ENCODE data around the gene DGAT2L6.
"Not testable (repeated sequence)": the region's sequence is repeated elsewhere in the genome, so short reads cannot be mapped to it uniquely, and the experiment has no call there.

DGAT2L6 gene

DNA sequence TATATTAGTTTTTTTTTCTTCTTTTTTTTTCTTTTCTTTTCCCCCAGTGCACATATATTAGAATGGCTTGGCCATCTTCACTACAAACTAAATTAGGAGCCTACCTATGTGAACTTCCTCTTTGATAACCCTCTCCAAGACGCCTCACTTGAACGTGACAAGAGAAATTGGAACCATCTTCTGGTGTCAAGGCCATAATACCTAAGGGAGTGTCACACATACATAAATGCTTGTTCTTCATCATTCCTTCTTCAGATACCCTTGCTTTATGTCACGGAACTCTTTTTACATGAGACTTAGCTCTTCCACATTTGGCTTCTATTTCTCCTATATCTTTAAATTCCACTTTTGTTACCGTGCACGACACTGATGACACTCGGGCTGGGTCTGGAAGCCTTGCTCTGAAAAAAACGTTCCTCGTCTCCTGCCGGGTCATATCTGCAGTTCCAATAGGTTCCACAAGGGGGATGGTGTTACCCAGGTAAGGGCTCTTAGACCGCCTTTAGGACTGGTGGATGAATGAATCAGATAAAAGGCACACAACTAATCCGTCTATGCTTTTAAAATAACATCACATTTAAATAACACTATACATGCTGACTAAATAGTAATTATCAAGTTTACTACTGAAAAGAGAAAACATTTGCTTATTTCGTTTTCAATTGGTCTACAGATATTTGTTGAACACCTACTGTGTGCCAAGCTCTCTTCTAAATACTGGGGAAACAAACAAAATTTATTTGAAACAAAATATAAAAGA lies 19.9 kb downstream of the DGAT2L6 start:
- peak; percentile 37 for DNase-seq

DNA sequence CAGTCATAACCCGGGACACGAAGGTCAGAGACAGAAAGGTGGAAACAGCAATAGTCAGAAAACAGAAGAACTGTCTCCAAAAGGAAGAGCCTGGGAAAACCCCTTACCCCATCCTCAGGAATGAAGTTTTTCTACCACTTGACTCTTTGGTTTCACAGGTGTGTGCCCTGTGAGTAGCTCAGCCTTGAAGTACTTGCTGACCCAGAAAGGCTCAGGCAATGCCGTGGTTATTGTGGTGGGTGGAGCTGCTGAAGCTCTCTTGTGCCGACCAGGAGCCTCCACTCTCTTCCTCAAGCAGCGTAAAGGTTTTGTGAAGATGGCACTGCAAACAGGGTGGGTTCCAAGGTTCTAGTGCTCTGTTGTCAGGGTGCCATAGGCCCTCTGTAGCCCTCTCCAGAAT lies 24.4 kb downstream of the DGAT2L6 start:
- DNase-seq = no peak

DNA sequence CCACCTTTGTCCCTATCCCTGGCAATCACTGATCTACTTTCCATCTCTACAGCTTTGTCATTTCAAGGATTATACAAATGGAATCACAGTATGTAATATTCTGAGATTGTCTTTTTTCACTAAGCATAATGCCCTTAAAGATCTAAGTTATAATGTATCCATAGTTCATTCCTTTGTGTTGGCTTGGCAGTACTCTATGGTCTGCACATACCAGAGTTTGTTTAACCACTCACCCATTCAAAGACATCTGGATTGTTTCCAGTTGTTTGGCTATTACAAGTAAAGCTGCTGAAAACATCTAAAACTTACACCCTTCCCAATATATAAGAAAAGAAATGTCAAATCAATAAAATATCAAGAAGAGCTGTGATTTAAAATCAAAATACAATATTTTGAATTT lies 31.2 kb downstream of the DGAT2L6 start:
- DNase-seq = no peak

DNA sequence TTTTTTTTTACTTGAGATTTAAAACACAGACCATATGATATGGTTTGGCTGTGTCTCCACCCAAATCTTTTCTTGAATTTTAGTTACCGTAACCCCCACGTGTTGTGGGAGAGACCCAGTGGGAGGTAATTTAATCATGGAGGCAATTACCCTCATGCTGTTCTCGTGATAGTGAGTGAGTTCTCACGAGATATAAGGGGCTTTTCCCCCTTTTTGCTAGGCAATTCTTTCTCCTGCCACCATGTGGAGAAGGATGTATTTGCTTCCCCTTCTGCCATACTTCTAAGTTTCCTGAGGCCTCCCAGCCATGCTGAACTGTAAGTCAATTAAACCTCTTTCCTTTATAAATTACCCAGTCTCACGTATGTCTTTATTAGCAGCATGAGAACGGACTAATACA lies 32.3 kb downstream of the DGAT2L6 start:
- not testable (repeated sequence) for DNase-seq

DNA sequence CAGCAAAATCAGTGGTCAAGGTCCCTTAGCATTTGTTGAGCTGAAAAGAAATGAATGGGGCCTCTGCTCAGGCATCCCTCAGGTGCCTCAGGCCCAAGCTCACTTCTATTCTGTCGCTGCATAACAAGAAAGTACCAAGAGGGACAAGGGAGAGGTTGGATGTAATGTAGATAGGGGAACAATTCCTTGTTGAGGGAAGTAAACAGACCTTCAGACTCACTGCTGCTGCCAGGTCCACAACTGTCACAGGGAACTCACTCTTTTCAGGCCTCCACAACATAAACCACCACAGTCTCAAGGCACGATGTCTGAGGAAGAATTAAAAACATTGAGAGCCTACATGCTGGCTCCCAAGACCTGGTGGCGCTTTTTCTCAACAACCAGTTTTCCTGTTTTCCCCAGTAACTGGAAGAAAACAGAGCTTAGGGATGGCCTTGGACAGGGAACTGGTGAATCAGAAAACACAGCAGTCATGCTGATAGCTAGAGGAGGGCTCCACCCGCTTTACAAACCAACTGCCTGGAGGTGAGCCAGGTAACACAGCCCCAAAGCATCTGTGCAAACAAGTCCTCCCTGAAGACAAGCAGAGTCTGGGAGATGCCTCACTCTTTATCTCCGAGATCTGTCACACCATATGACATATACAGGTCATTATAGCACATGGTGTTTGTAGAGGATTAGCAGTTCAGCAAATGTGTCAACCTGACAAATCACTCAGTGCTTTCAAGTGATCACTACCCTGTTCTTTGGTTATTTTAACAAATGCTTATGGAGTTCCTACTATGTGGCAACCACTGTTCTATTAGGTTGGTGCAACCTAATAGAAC lies 42.9 kb downstream of the DGAT2L6 start:
- DNase-seq = no peak

DNA sequence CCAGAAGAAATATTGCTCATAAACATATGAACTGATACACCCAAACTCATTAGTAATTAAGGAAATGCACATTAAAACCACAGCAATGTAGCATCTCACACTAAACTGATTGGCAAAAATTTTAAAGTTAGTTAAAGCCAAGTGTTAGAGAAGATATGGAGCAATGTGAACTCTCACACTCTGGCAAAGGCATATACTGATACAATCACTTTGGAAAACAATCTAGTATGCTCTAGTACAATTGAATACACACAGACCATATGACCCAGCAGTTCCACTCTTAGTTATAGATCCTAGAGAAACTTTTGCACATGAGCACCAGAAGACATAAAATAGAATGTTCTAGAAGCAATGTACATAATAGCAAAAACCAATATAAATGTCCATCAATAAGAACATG lies 48.8 kb downstream of the DGAT2L6 start:
- DNase-seq = no peak

DNA sequence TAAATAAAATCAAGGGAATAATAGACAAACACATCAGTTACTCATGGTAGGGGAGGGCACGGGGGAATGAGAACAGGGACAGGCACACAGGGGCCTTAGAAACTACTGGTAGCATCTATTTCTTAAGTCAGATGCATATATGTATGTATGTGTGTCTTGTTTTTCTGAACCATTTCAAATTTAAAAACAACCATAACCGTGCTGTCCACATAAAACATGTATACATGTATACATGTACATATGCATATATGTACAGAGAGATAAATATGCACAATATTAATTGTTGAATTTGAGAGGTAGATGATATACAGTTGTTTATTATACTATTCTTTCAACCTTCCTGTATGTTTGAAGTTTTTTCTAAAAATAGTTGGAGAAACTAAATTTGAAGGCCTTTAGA lies 49.4 kb downstream of the DGAT2L6 start:
- no peak for DNase-seq

DNA sequence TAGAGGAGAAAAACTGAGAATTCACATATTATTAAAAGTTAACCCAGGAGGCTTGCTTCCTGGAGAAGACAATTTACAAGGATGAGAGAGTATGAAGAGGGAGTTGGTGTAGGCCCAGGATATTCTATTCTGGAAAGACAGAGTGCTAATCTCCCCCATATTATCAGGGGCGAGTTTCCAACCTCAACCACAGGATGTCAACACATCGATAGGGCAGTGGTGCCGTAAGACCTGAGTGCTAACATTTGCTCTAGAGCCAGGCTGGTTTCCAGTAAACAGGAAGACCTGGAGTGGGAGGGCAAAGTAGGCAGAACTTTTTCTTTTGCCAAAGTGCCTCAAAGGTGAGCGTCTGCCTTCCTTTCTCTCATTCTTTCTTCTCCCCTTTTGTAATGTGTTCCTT lies 54.4 kb downstream of the DGAT2L6 start:
- no peak for DNase-seq

DNA sequence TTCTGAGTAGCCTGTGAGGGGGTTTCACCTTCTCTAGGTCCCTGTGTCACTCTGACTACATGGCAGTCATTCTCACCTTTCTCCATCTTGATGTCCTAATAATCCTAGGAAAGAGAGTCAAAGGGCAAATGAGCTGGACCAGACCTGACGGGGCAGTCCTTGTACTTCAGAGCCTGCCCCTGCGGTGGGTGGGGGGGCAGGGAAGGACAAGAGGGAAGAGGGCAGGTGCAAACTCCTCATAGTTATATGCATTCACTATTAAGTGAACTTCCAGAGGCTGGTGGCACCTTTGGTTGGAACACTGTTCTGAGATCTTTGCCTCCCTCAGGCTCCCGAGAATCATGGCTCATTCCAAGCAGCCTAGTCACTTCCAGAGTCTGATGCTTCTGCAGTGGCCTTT lies 57.1 kb downstream of the DGAT2L6 start, which contains the start of gene AWAT1:
TSS of gene AWAT1 (plus strand) at position 301 of the 400 bp plus-strand sequence. CDS start at position 342, 41 bp downstream.
- DNase-seq = no peak

DNA sequence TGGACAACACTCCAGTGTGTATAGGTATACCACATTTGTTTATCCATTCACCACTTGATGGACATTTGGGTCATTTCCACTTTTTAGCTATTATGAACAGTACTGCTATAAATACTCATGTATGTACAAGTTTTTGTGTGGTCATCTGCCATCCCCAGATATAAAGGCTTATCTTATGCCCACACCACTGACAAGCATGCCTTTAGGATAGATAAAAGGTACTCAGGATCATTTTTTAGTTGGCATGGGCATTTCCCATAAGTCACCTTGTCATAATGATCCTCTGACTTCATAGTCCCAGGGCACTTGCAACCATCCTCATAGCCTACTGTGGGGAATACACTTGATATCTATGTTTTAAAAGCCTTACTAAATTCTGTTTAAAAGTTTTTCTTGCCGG lies 63.5 kb downstream of the DGAT2L6 start:
- DNase-seq = no peak

DNA sequence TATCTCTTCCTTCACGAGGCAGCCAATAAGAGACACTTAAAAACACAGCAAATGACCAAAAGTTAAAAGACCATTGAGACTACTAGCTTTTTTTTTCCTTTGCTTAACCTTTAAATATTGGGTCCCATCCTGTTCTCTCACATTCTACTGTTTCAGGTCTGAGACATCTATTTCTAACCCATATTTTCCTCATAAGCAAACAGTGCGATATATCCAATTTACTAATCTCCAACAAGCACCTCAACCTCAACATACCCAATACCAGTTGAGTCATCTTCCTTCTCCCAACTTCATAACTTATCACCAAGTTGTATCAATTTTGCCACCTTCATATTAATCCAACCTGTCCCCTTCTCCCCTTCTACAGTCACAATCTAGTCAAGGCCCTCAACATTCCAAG lies 64.2 kb downstream of the DGAT2L6 start:
- DNase-seq = no peak

DNA sequence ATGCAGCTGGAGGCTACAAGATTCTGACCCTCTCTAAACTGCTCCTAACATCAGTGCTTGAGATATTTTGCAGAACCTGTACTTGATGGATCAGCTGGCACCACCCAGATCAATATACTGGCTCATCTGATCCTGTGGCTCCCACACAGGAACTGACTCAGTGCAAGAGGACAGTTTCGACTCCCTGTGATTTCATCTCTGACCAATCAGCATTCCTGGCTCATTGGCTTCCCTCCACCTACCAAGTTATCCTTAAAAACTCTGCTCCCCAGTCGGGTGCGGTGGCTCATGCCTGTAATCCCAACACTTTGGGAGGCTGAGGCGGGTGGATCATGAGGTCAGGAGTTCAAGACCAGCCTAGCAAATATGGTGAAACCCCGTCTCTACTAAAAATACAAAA lies 66.3 kb downstream of the DGAT2L6 start:
- not testable (repeated sequence) for DNase-seq

DNA sequence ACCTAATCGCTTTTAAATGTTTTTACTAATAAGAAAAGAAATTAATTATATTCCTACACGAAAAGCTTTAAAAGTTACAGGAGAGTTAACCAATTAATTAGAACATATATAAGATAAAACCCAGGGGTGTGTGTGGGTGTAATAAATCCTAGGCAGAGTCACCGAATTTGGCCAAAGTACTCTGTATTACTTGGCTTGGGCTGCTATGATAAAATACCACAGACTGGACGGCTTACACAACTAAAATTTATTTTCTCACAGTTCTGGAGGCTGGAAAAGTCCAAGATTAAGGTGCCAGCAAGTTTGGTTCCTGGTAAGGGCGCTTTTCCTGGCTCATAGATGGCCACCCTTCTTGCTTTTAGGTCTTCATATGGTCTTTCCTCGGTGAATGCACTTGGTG lies 67.6 kb downstream of the DGAT2L6 start:
- no peak for DNase-seq

DNA sequence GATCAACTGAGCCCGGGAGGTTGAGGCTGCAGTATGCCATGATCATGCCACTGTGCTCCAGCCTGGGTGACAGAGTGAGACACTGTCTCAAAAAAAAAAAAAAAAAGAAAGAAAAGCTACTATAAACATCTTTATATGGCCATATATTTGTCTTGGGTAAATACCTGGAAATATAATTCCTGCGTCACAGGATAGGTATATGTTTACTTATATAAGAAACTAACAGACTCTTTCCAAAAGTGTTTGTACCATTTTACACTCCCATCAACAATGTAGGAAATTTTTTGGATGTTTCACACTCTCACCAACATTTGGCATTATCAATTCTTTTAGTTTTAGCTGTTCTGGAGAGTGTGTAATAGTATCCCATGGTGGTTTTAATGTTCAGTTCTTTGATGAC lies 70.0 kb downstream of the DGAT2L6 start:
- no peak for DNase-seq

DNA sequence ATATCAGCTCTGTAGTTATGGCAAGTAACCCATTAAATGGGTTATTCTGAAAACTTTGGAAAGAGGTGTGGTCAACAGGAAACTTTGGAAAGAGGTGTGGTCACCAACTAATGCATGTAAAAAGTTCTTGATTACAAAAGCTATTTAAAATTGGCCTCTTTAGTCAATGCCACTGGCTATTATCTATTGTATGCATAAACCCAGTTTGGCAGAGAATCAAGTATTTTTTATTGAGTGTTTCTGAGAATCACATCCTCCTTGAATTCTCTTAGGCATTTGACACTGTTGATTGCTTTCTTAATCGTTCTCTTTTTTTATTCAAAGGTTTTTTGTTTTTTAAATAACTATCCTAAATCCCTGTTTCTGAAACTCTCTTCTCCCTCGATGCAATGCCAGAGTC lies 75.2 kb downstream of the DGAT2L6 start:
- DNase-seq = no peak

DNA sequence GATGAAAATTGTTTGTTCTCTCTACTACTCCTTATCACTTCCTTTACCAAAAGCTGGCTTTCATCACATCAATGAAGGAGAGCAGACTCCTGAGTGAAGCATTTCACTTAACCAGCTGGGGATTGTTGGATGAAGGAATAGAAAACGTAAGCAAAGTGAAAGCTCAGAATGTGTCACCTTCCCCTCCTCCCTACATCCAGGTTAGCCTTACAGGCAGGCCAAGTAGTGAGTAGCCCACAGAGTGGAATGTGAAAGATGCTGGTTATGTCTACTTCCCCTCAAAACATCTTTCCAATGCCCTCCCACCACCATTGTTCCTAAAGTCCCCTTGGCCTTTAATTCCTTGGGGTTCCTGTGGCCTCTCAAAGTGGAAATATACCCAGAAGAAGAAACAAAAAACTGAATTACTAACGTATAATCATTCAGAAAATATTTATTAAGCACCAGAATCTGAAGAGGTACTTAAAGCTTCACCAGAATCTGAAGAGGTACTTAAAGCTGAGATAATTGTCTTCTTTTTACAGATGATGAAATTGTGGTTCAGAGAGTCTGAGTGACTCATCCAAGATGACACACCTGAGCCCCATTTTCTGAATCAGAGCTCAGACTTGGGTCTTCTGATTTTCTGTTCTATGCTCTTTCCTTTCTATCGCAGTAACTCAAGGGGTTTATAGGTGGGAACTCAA lies 76.2 kb downstream of the DGAT2L6 start:
- DNase-seq = no peak

DNA sequence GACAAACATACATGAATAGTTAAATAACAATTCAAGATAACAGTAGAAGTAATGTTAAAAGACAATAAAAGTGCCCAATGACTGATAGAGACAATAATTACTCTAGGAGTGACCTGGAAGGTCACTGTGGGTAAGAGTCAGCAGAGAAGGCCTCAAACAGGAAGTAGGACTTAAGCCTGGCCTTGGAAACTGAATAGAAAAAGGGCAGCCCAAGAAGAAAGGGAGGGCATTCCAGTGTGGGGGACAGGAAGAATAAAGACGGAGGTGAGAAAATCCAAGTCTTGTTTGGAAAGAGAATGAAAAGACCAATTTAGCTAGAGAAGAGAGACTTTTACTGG lies 76.7 kb downstream of the DGAT2L6 start:
- no peak for DNase-seq

DNA sequence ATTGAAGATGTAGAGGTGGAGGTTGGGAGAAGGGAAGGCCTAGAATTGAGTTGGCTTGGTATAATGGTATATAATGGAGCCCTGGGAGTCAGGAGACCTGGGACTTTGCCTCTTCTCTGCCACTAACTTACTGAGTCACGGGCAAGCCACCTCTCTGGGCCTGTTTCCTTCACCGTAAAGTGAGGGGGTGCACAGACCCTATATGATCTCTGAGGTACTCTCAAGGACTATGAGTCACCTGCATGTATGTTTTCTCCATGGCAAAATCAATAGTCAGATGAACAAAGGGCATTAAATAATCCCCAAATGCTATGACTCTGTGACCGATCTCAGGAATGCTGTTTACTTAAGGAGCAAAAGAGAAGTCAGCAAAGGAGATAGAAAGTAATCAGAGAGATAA lies 77.6 kb downstream of the DGAT2L6 start:
- no peak for DNase-seq

All from fibroblast of skin of back (primary cell).